ENCODE results near the gene RNF19B. TPM values are rescaled to one million over a fixed set of nuclear protein-coding genes. Genes with fewer than 3 reads are reported as not detected.
A peak's percentile ranks its signal among the peaks of the same experiment; 100 is the strongest.

The RNF19B gene
- total and polyA plus RNA-seq, 2 of the 13 experiments (the other 11 are each of a cell fraction or from before 2014, with no cell fraction given), result 15.3 to 22.5 TPM

- TF ChIP-seq NFATC3 (CRISPR knock-in tag; IDR thresholded peaks at IDR 0.05) (no peak), SNAI1 (CRISPR knock-in tag; IDR thresholded peaks at IDR 0.05; ENCODE audit: borderline replicate concordance) (no peak), ZNF382 (CRISPR knock-in tag; IDR thresholded peaks at IDR 0.05; ENCODE audit: borderline replicate concordance) (no peak), BRCA1 (CRISPR knock-in tag; IDR thresholded peaks at IDR 0.05) (no peak), ZNF644 (CRISPR knock-in tag; IDR thresholded peaks at IDR 0.05; ENCODE audit: low read depth) (peak; percentile 61; the same call in 1 of the 2 replicates), ZNF670 (CRISPR knock-in tag; IDR thresholded peaks at IDR 0.05; ENCODE audit: borderline replicate concordance) (0 out of 2 replicates have a peak, but pooled peaks have one; percentile 47), GATAD1 (CRISPR knock-in tag; IDR thresholded peaks at IDR 0.05) (peak; percentile 46; the same call in 1 of the 2 replicates), MED1 (CRISPR knock-in tag; IDR thresholded peaks at IDR 0.05) (peak; percentile 88), SNAPC2 (CRISPR knock-in tag; IDR thresholded peaks at IDR 0.05) (peak; percentile 85; the same call in 1 of the 2 replicates), NR2F6 (IDR thresholded peaks at IDR 0.05) (no peak), NR2F6 (CRISPR knock-in tag; IDR thresholded peaks at IDR 0.05) (peak; percentile 61; the same call in 1 of the 2 replicates), ZNF773 (CRISPR knock-in tag; IDR thresholded peaks at IDR 0.05; ENCODE audit: borderline replicate concordance) (no peak), ZNF747 (CRISPR knock-in tag; IDR thresholded peaks at IDR 0.05; ENCODE audit: borderline replicate concordance) (peak; percentile 41), HIVEP1 (CRISPR knock-in tag; IDR thresholded peaks at IDR 0.05) (no peak), FOSL1 (CRISPR knock-in tag; IDR thresholded peaks at IDR 0.05; ENCODE audit: borderline replicate concordance) (no peak), TP53 (CRISPR knock-in tag; conservative IDR thresholded peaks at IDR 0.05) (no peak; the same call in 1 of the 2 replicates), NFYB (CRISPR knock-in tag; IDR thresholded peaks at IDR 0.05) (no peak), CREB1 (IDR thresholded peaks at IDR 0.05) (no peak), CREB1 (CRISPR knock-in tag; IDR thresholded peaks at IDR 0.05) (peak; percentile 82), ZNF33B (CRISPR knock-in tag; IDR thresholded peaks at IDR 0.05) (no peak), ZNF776 (CRISPR knock-in tag; IDR thresholded peaks at IDR 0.05) (no peak), SAP130 (CRISPR knock-in tag; IDR thresholded peaks at IDR 0.05; ENCODE audit: low read depth) (peak; percentile 89), ZNF746 (CRISPR knock-in tag; IDR thresholded peaks at IDR 0.05) (no peak), ZSCAN30 (CRISPR knock-in tag; IDR thresholded peaks at IDR 0.05) (no peak), ZHX2 (IDR thresholded peaks at IDR 0.05; ENCODE audit: low read depth) (0 out of 2 replicates have a peak, but pooled peaks have one; percentile 36), ZHX2 (CRISPR knock-in tag; IDR thresholded peaks at IDR 0.05; ENCODE audit: borderline replicate concordance) (no peak)
- TF ChIP-seq, protein P1, sequence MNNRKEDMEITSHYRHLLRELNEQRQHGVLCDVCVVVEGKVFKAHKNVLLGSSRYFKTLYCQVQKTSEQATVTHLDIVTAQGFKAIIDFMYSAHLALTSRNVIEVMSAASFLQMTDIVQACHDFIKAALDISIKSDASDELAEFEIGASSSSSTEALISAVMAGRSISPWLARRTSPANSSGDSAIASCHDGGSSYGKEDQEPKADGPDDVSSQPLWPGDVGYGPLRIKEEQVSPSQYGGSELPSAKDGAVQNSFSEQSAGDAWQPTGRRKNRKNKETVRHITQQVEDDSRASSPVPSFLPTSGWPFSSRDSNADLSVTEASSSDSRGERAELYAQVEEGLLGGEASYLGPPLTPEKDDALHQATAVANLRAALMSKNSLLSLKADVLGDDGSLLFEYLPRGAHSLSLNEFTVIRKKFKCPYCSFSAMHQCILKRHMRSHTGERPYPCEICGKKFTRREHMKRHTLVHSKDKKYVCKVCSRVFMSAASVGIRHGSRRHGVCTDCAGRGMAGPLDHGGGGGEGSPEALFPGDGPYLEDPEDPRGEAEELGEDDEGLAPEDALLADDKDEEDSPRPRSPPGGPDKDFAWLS (CRISPR knock-in tag; IDR thresholded peaks at IDR 0.05; ENCODE audit: borderline replicate concordance), result no peak
These were observed 30.8 kb downstream of the RNF19B start (continued) for GRCh38 chr1:32933742-32934322.
